ENCODE measurements around the gene SLC25A12. TPM values are rescaled to one million over a fixed set of nuclear protein-coding genes. Genes with fewer than 3 reads are reported as not detected.

Gene SLC25A12
- total RNA-seq, 4 donors from 2014 or later: 15.9 to 20.5 (median 18.6) TPM

DNA sequence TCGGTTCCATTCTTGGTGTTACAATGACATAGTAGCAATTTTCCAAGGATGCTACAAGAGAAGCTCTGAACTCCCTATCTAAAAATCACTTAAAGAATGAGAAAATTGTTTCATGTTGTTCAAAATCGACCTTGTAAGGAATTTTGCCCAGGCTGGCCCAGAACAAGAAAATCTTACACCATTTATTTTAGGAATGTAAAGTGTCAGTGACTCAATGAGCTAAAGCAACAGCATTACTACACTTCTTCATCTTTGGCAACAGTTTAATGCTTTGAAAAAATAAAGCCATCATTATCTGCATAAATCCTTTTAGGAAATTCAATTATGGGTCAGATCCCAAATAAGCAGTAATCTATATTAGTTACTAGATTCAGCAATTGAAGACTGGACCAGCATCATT is 38.6 kb downstream of the SLC25A12 start:
- Histone ChIP-seq H3K4me1 (no peaks in the 10 kb centered on the region), H3K36me3 (peaks cover 0 to 32% (median 0%) of the 10 kb centered on the region in 3 donors), H3K4me3 (no peak overlapping the region), H3K9me3 (no peaks in the 10 kb centered on the region), H3K27ac (no peak overlapping the region), H3K27me3 (no peaks in the 10 kb centered on the region)
- no peak for TF ChIP-seq EP300 (IDR thresholded peaks at IDR 0.05)
- no peak for TF ChIP-seq CTCF (IDR thresholded peaks at IDR 0.05)
- no peak for TF ChIP-seq POLR2A (IDR thresholded peaks at IDR 0.05)
- no peak for DNase-seq (ENCODE audit: low spot score in 2 of 2)
- WGBS, 2 donors: 45 to 53% methylated on average over 2 of the region's 2 CpGs

GRCh38 chr2:171852366-171852888 is 41.6 kb downstream of the SLC25A12 start:
- H3K27ac ChIP-seq: no peak overlapping the region
- H3K4me1 ChIP-seq: no peaks in the 10 kb centered on the region
- H3K9me3 ChIP-seq: no peaks in the 10 kb centered on the region
- TF ChIP-seq POLR2A (IDR thresholded peaks at IDR 0.05) (no peak), CTCF (IDR thresholded peaks at IDR 0.05) (no peak), EP300 (IDR thresholded peaks at IDR 0.05) (no peak)
- WGBS, 2 donors: 0% methylated on average over 1 of the region's 1 CpG
- peaks cover 0 to 32% (median 0%) of the 10 kb centered on the region in 3 donors for H3K36me3 ChIP-seq
- no peak for DNase-seq (ENCODE audit: low spot score in 2 of 2)
- no peaks in the 10 kb centered on the region for H3K27me3 ChIP-seq
- no peak overlapping the region for H3K4me3 ChIP-seq

- peaks cover 0 to 26% (median 0%) of the 10 kb centered on the region in 3 donors for H3K36me3 ChIP-seq
- H3K4me1 ChIP-seq: no peaks in the 10 kb centered on the region
- WGBS, 2 donors: 57 to 62% methylated on average over 2 of the region's 2 CpGs
Observed at GRCh38 chr2:171847627-171848026, 46.4 kb downstream of the SLC25A12 start.

DNA sequence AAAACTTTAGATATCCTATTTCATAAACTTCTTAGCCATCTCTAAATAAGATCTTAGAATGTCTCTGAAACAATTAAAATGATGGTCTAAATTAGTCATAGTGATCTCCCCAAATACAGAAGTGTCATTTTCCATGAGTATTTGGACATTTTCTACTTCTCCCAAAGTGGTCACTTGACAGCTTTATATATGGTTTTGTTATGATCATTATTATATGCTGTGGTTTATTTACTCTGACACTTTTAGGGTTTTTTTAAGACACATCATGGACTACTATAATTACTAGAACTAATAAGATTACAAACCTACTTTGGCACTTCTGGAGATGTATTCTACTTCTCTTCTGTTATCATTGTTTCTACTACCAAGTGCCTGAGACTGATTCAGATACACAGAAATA is 47.1 kb downstream of the SLC25A12 start:
- no peak for DNase-seq (ENCODE audit: low spot score in 2 of 2)
- no peaks in the 10 kb centered on the region for H3K27me3 ChIP-seq
- TF ChIP-seq EP300 (IDR thresholded peaks at IDR 0.05) (no peak), CTCF (IDR thresholded peaks at IDR 0.05) (no peak), POLR2A (IDR thresholded peaks at IDR 0.05) (no peak)

More at GRCh38 chr2:171847627-171848026, 46.4 kb downstream of the SLC25A12 start:
- H3K27ac ChIP-seq: no peak overlapping the region
- no peaks in the 10 kb centered on the region for H3K9me3 ChIP-seq
- TF ChIP-seq EP300 (IDR thresholded peaks at IDR 0.05) (no peak), CTCF (IDR thresholded peaks at IDR 0.05) (no peak), POLR2A (IDR thresholded peaks at IDR 0.05) (no peak)
- DNase-seq (ENCODE audit: low spot score in 2 of 2): no peak
- no peak overlapping the region for H3K4me3 ChIP-seq
- no peaks in the 10 kb centered on the region for H3K27me3 ChIP-seq

DNA sequence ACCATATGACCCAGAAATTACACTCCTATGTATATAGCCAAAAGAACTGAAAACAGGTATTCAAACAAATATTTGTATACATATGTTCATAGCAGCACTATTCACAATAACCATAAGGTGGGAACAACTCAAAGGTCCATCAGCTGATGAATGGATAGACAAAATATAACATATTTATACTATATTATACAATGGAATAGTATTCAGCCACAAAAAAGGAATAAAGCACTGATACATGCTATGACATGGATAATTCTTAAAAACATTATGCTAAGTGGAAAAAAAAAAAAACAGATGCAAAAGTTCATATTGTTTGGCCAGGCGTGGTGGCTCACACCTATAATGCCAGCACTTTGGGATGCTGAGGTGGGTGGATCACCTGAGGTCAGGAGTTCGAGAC is 52.0 kb downstream of the SLC25A12 start:
- DNase-seq (ENCODE audit: low spot score in 2 of 2): no peak
- 93% methylated on average over 2 of the region's 2 CpGs for whole genome bisulfite sequencing, 2 donors
- no peaks in the 10 kb centered on the region for H3K27me3 ChIP-seq
- peaks cover 0 to 41% (median 0%) of the 10 kb centered on the region in 3 donors for H3K36me3 ChIP-seq
- no peak for TF ChIP-seq CTCF (IDR thresholded peaks at IDR 0.05)
- TF ChIP-seq EP300 (IDR thresholded peaks at IDR 0.05): no peak
- TF ChIP-seq POLR2A (IDR thresholded peaks at IDR 0.05): no peak
- H3K9me3 ChIP-seq: no peaks in the 10 kb centered on the region
- H3K4me3 ChIP-seq: no peak overlapping the region
- peaks cover 0 to 19% (median 0%) of the 10 kb centered on the region in 4 donors for H3K4me1 ChIP-seq
- no peak overlapping the region for H3K27ac ChIP-seq

More for the DNA sequence above, 47.1 kb downstream of the SLC25A12 start:
- Histone ChIP-seq H3K4me1 (no peaks in the 10 kb centered on the region), H3K36me3 (peaks cover 0 to 33% (median 0%) of the 10 kb centered on the region in 3 donors), H3K9me3 (no peaks in the 10 kb centered on the region), H3K4me3 (no peak overlapping the region), H3K27ac (no peak overlapping the region)
